Parathyroid adenoma (tissue), 2 donors: ENCODE data around the gene APBB2.

Source experiments
- H2AFZ ChIP-seq: fragments of 300-600 bp; sonication (generic); one replicate; pipeline ENCODE4 v1.7.0; 2017; ENCODE audit warnings: antibody characterized with exemption, mild to moderate bottlenecking
- H3K27ac ChIP-seq: fragments of 300-600 bp; sonication (generic); one replicate; pipeline ENCODE4 v1.7.0; 2017
- H3K27me3 ChIP-seq: fragments of 300-600 bp; sonication (generic); one replicate; pipeline ENCODE4 v1.7.0; 2017; ENCODE audit warnings: low read length; ENCODE audit not compliant: control insufficient read depth, insufficient read depth
- H3K36me3 ChIP-seq: fragments of 300-600 bp; sonication (generic); one replicate; pipeline ENCODE4 v1.7.0; 2017; ENCODE audit warnings: low read length; ENCODE audit not compliant: control insufficient read depth, insufficient read depth
- H3K4me1 ChIP-seq: fragments of 300-600 bp; sonication (generic); one replicate; pipeline ENCODE4 v1.7.0; 2017; ENCODE audit warnings: control low read depth
- H3K4me2 ChIP-seq: fragments of 300-600 bp; sonication (generic); one replicate; pipeline ENCODE4 v1.7.0; 2017; ENCODE audit warnings: low read length
- H3K4me3 ChIP-seq: fragments of 300-600 bp; sonication (generic); one replicate; pipeline ENCODE4 v1.7.0; 2017; ENCODE audit warnings: low read depth, low read length
- H3K79me2 ChIP-seq: fragments of 300-600 bp; sonication (generic); one replicate; pipeline ENCODE4 v1.7.0; 2017; ENCODE audit warnings: control low read depth
- H3K9ac ChIP-seq: fragments of 300-600 bp; sonication (generic); one replicate; pipeline ENCODE4 v1.7.0; 2017; ENCODE audit warnings: mild to moderate bottlenecking
- H3K9me3 ChIP-seq: fragments of 300-600 bp; sonication (generic); one replicate; pipeline ENCODE4 v1.7.0; 2017; ENCODE audit warnings: low read length; ENCODE audit not compliant: control insufficient read depth
- TF ChIP-seq, protein P1 (sequence below): fragments of 300-600 bp; sonication (generic); IDR thresholded peaks from one replicate; pipeline ENCODE4 v1.7.0; 2017; ENCODE audit warnings: antibody characterized with exemption, mild to moderate bottlenecking
- donor health status: primary hyperparathyroidism.

Gene APBB2

DNA sequence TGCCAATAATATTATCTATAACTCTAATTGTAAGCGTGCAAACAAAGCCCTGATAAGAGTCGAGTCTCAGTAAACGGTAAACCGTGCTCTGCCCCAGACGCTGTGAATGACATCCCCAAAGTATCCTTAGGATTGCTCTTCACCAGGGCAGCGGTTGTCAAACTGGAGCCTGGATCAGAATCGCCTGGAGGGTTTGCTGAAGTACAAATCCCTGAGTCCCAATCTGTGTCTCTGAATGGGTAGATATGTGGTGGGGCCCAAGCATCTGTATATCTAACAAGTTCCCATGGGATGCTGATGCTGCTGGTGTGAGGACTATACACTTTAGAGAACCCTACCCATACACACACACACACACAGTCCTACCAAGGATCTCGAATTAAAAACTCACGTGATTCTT lies 813 bp upstream of the APBB2 start:
- no peaks in the 10 kb centered on the region for H3K27me3 ChIP-seq
- H2AFZ ChIP-seq, result peak overlapping the region; percentile 99
- TF ChIP-seq, protein P1, sequence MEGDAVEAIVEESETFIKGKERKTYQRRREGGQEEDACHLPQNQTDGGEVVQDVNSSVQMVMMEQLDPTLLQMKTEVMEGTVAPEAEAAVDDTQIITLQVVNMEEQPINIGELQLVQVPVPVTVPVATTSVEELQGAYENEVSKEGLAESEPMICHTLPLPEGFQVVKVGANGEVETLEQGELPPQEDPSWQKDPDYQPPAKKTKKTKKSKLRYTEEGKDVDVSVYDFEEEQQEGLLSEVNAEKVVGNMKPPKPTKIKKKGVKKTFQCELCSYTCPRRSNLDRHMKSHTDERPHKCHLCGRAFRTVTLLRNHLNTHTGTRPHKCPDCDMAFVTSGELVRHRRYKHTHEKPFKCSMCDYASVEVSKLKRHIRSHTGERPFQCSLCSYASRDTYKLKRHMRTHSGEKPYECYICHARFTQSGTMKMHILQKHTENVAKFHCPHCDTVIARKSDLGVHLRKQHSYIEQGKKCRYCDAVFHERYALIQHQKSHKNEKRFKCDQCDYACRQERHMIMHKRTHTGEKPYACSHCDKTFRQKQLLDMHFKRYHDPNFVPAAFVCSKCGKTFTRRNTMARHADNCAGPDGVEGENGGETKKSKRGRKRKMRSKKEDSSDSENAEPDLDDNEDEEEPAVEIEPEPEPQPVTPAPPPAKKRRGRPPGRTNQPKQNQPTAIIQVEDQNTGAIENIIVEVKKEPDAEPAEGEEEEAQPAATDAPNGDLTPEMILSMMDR, result no peak
- H3K36me3 ChIP-seq, result no peaks in the 10 kb centered on the region
- H3K27ac ChIP-seq, result peak overlapping the region; percentile 63
- H3K4me2 ChIP-seq, result peak overlapping the region; percentile 82
- H3K4me1 ChIP-seq, result peaks cover 7% of the 10 kb centered on the region
- H3K79me2 ChIP-seq, result peaks cover 2% of the 10 kb centered on the region
- peak overlapping the region; percentile 48 for H3K4me3 ChIP-seq
- no peak overlapping the region for H3K9ac ChIP-seq
- H3K9me3 ChIP-seq, result no peaks in the 10 kb centered on the region

DNA sequence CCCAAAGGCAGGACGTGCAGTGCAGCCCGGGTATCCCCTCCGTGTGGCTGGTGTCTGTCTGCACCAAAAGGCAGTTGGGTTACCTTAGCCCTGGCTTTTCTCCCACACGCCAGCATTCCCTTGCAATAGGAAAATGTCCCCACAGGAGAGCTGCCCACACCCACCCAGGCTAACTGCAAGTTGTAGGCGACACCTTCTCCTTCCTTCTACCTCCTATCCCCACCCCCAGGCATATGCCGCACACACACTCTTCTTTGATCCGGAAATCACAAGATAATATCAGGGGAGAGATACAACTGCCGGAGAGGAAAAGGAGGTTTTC lies 444 bp upstream of the APBB2 start:
- TF ChIP-seq, protein P1, result no peak
- Histone ChIP-seq H3K9me3 (no peaks in the 10 kb centered on the region), H3K27ac (peak overlapping the region; percentile 63), H3K4me1 (peaks cover 7% of the 10 kb centered on the region), H3K4me2 (peak overlapping the region; percentile 71), H3K9ac (no peak overlapping the region), H2AFZ (peak overlapping the region; percentile 99), H3K79me2 (peaks cover 3% of the 10 kb centered on the region), H3K27me3 (no peaks in the 10 kb centered on the region), H3K4me3 (peak overlapping the region; percentile 48), H3K36me3 (no peaks in the 10 kb centered on the region)

DNA sequence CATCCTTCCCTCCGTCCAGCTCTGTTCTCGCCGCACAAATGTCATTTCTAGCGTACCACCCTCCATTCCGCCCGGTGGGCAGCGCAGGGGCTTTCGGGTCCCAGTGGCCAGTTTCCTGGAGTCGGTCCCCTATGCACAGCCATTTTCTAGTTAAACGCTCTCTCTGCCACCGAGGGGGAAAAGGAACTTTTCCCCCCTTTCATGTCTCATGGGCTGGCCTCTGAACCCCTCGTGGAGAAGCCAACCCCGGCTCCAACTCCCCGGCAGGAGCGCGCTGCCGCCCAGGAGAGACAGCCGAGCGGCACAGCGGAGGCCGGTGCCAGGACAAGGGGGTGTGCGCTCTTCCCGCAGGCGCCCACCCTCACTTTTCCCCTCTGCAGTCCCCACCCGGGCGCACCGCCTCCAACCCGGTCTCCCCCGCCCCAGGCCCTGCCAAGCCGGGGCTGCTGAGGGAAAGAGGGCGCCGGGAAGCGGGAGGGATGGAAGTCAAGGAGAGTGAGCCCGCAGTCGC lies 662 bp downstream of the APBB2 start:
- peaks cover 7% of the 10 kb centered on the region for H3K4me1 ChIP-seq
- TF ChIP-seq, protein P1, result no peak

DNA sequence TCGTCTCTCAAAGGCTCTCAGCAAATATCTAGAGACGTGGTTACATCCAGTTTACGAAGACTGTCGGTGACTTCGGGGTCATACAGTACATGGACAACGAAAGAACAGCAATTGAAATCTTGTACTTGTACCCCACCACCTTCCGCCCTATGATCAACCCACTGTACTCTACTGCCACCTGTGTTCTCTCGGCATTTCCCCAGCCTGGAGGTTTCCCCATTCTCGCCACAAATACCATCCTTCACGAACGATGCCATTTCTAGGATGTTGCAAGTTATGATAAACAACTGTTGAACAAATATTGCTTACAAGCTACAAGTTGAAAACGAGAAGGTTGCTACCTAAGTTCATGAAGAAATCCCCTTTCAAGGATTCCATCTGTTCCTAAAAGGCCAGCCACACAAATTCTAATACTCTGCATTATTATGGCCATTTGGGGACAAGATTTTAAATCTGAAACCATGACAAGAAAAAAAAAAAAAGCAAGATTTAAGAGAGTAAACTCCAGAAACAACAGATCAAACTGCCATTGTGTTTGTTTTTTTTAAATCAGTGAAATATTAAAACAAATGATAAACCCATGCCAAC lies 1.6 kb downstream of the APBB2 start:
- TF ChIP-seq, protein P1, result peak; percentile 29
- peak overlapping the region; percentile 84 for H3K4me2 ChIP-seq
- H3K9ac ChIP-seq, result no peak overlapping the region
- H3K27ac ChIP-seq, result no peak overlapping the region
- H2AFZ ChIP-seq, result peak overlapping the region; percentile 46
- no peaks in the 10 kb centered on the region for H3K9me3 ChIP-seq
- H3K4me3 ChIP-seq, result peak overlapping the region; percentile 78
- no peaks in the 10 kb centered on the region for H3K36me3 ChIP-seq
- H3K79me2 ChIP-seq, result peaks cover 5% of the 10 kb centered on the region
- H3K4me1 ChIP-seq, result peaks cover 7% of the 10 kb centered on the region
- no peaks in the 10 kb centered on the region for H3K27me3 ChIP-seq

More for the DNA sequence above, 662 bp downstream of the APBB2 start:
- Histone ChIP-seq H3K27ac (peak overlapping the region; percentile 59), H3K9me3 (no peaks in the 10 kb centered on the region), H3K36me3 (no peaks in the 10 kb centered on the region), H3K27me3 (no peaks in the 10 kb centered on the region), H3K4me2 (peak overlapping the region; percentile 84), H3K9ac (no peak overlapping the region), H2AFZ (peak overlapping the region; percentile 86), H3K4me3 (peak overlapping the region; percentile 78), H3K79me2 (peaks cover 5% of the 10 kb centered on the region)
